Measurements from ENCODE around the gene UAP1L1. TPM values are rescaled to one million over a fixed set of nuclear protein-coding genes. Genes with fewer than 3 reads are reported as not detected.

Gene UAP1L1
- total RNA-seq, 1 donor from 2014 or later: 11.5 TPM

DNA sequence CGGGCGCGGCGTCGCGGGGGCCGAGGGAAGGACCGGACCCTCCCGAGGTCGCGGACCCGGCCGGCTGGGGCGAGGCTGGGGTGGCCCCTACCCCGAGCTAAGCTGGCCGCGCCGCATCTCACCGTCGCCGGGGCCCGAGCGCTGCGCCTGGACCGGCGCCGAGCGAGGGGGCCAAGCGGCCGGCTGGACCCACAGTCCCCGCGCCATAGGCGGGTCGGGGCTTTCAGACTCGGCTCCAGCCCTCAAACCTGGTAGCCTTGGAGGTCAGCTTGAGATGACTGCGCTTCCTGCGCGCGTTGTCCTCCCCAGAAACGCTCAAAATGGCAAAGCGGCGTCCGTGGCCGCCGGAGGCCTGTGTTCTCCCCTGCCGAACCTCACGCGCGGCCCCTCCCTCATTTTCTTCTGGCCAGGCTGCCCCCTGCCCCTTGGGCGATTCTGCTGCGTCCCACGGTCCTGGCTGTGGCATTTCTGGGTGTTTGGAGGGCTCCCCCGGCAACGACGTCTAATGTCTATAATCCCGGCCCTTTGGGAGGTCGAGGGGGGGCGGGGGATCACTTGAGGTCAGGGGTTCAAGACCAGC, 52.9 kb downstream of the UAP1L1 start:
- Histone ChIP-seq H3K27me3 (ENCODE audit: low read depth) (peaks cover 31% of the 10 kb centered on the region), H3K4me3 (peak overlapping the region; percentile 81), H3K36me3 (no peaks in the 10 kb centered on the region), H3K9me3 (replicated peaks) (peaks cover 9% of the 10 kb centered on the region), H3K4me1 (peaks cover 44% of the 10 kb centered on the region), H3K27ac (replicated peaks) (peak overlapping the region; percentile 86)
- TF ChIP-seq, protein P1, sequence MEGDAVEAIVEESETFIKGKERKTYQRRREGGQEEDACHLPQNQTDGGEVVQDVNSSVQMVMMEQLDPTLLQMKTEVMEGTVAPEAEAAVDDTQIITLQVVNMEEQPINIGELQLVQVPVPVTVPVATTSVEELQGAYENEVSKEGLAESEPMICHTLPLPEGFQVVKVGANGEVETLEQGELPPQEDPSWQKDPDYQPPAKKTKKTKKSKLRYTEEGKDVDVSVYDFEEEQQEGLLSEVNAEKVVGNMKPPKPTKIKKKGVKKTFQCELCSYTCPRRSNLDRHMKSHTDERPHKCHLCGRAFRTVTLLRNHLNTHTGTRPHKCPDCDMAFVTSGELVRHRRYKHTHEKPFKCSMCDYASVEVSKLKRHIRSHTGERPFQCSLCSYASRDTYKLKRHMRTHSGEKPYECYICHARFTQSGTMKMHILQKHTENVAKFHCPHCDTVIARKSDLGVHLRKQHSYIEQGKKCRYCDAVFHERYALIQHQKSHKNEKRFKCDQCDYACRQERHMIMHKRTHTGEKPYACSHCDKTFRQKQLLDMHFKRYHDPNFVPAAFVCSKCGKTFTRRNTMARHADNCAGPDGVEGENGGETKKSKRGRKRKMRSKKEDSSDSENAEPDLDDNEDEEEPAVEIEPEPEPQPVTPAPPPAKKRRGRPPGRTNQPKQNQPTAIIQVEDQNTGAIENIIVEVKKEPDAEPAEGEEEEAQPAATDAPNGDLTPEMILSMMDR (IDR thresholded peaks at IDR 0.05; ENCODE audit: borderline replicate concordance): no peak
- DNase-seq: no peak
- intact Hi-C loops (cut with micrococcal nuclease): no loop called here

Other genes starting within 250 kb of the UAP1L1 start
- gene AJM1, start 235.0 kb upstream of the UAP1L1 start, total RNA-seq: 7.7 TPM
- gene PHPT1, start 228.1 kb upstream of the UAP1L1 start, total RNA-seq: 349 TPM
- gene MAMDC4, start 225.2 kb upstream of the UAP1L1 start, total RNA-seq: 13.4 TPM
- gene EDF1, start 211.2 kb upstream of the UAP1L1 start, total RNA-seq: 318 TPM
- 10.0 TPM for gene TRAF2, start 191.0 kb upstream of the UAP1L1 start, total RNA-seq
- gene FBXW5, start 132.8 kb upstream of the UAP1L1 start, total RNA-seq: 157 TPM
- gene C8G, start 132.3 kb upstream of the UAP1L1 start, total RNA-seq: 3.6 TPM
- 7.8 TPM for gene LCN12, start 125.2 kb upstream of the UAP1L1 start, total RNA-seq
- 3,579 TPM for gene PTGDS, start 100.0 kb upstream of the UAP1L1 start, total RNA-seq
- gene LCNL1, start 94.5 kb upstream of the UAP1L1 start, total RNA-seq: 11.7 TPM
- 19.8 TPM for gene PAXX, start 85.1 kb upstream of the UAP1L1 start, total RNA-seq
- gene CLIC3, start 80.9 kb upstream of the UAP1L1 start, total RNA-seq: 1.6 TPM
- 29.9 TPM for gene ABCA2, start 49.3 kb upstream of the UAP1L1 start, total RNA-seq
- not detected for gene FUT7, start 45.4 kb upstream of the UAP1L1 start, total RNA-seq
- gene NPDC1, start 31.3 kb upstream of the UAP1L1 start, total RNA-seq: 63.9 TPM
- 1.5 TPM for gene ENTPD2, start 23.5 kb upstream of the UAP1L1 start, total RNA-seq
- 0.25 TPM for gene SAPCD2, start 7.0 kb upstream of the UAP1L1 start, total RNA-seq
- gene MAN1B1, start 9.5 kb downstream of the UAP1L1 start, total RNA-seq: 20.6 TPM
- 130 TPM for gene DPP7, start 37.2 kb downstream of the UAP1L1 start, total RNA-seq
- not detected for gene GRIN1, start 61.6 kb downstream of the UAP1L1 start, total RNA-seq
- not detected for gene LRRC26, start 92.5 kb downstream of the UAP1L1 start, total RNA-seq
- gene TMEM210, start 94.5 kb downstream of the UAP1L1 start, total RNA-seq: not detected
- 34.7 TPM for gene ANAPC2, start 111.0 kb downstream of the UAP1L1 start, total RNA-seq
- 72.3 TPM for gene SSNA1, start 111.2 kb downstream of the UAP1L1 start, total RNA-seq
- 18.0 TPM for gene TPRN, start 123.2 kb downstream of the UAP1L1 start, total RNA-seq
- 47.6 TPM for gene TMEM203, start 128.1 kb downstream of the UAP1L1 start, total RNA-seq
- gene NDOR1, start 128.2 kb downstream of the UAP1L1 start, total RNA-seq: 6.5 TPM
- gene RNF208, start 144.7 kb downstream of the UAP1L1 start, total RNA-seq: 31.5 TPM
- 0.27 TPM for gene CYSRT1, start 147.7 kb downstream of the UAP1L1 start, total RNA-seq
- not detected for gene RNF224, start 150.0 kb downstream of the UAP1L1 start, total RNA-seq
- not detected for gene SLC34A3, start 153.4 kb downstream of the UAP1L1 start, total RNA-seq
- 463 TPM for gene TUBB4B, start 163.8 kb downstream of the UAP1L1 start, total RNA-seq
- gene STPG3, start 173.8 kb downstream of the UAP1L1 start, total RNA-seq: 0.58 TPM
- 35.2 TPM for gene NELFB, start 177.8 kb downstream of the UAP1L1 start, total RNA-seq
- gene TOR4A, start 200.2 kb downstream of the UAP1L1 start, total RNA-seq: 16.3 TPM
- gene NRARP, start 224.8 kb downstream of the UAP1L1 start, total RNA-seq: 5.1 TPM

Data from left ventricle myocardium inferior (tissue), 1 donor.